ENCODE data around the gene KCNJ1. TPM values are rescaled to one million over a fixed set of nuclear protein-coding genes. Genes with fewer than 3 reads are reported as not detected.

Gene KCNJ1
- polyA plus RNA-seq, 1 experiment, result not detected

DNA sequence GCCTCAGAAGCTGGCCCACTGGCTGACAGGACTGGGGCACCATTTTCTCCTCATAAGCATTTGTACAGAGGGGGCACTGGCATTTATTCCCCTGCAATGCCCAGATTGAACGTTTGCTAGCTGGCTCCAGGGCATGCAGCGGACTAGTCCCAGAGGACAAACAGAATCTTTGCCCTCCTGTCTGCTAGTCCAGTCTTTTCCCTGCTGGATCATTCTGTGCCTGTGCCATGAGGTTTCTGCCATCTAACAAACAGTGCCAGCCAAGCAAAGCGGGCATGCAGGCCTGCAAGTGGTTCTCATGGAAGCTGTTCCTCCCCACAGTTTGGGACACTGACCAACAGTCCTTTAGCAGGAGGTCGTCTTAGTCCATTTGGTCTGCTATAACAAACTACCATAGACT, 53.4 kb downstream of the KCNJ1 start:
- DNase-seq (ENCODE audit: low read depth, low spot score), result no peak
- CTCF ChIA-PET, result interaction anchor here (3.4 kb wide), 1 partner anchor 17 kb away, joined by 10 read pairs; no protein-coding TSS in a partner anchor
- Histone ChIP-seq H3K4me3 (ENCODE audit: low read depth, low read length) (no peak overlapping the region), H3K27me3 (ENCODE audit: control insufficient read depth, insufficient read depth, low read length) (no peaks in the 10 kb centered on the region), H3K27ac (ENCODE audit: low read depth, low read length) (no peak overlapping the region), H3K9me3 (ENCODE audit: control insufficient read depth, insufficient read depth, low read length) (peaks cover 3% of the 10 kb centered on the region; the same call in 1 of the 2 replicates)
- TF ChIP-seq, protein P1, sequence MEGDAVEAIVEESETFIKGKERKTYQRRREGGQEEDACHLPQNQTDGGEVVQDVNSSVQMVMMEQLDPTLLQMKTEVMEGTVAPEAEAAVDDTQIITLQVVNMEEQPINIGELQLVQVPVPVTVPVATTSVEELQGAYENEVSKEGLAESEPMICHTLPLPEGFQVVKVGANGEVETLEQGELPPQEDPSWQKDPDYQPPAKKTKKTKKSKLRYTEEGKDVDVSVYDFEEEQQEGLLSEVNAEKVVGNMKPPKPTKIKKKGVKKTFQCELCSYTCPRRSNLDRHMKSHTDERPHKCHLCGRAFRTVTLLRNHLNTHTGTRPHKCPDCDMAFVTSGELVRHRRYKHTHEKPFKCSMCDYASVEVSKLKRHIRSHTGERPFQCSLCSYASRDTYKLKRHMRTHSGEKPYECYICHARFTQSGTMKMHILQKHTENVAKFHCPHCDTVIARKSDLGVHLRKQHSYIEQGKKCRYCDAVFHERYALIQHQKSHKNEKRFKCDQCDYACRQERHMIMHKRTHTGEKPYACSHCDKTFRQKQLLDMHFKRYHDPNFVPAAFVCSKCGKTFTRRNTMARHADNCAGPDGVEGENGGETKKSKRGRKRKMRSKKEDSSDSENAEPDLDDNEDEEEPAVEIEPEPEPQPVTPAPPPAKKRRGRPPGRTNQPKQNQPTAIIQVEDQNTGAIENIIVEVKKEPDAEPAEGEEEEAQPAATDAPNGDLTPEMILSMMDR (IDR thresholded peaks at IDR 0.05; ENCODE audit: low read depth, low read length), result no peak
- POLR2A ChIA-PET, result no interaction called here

DNA sequence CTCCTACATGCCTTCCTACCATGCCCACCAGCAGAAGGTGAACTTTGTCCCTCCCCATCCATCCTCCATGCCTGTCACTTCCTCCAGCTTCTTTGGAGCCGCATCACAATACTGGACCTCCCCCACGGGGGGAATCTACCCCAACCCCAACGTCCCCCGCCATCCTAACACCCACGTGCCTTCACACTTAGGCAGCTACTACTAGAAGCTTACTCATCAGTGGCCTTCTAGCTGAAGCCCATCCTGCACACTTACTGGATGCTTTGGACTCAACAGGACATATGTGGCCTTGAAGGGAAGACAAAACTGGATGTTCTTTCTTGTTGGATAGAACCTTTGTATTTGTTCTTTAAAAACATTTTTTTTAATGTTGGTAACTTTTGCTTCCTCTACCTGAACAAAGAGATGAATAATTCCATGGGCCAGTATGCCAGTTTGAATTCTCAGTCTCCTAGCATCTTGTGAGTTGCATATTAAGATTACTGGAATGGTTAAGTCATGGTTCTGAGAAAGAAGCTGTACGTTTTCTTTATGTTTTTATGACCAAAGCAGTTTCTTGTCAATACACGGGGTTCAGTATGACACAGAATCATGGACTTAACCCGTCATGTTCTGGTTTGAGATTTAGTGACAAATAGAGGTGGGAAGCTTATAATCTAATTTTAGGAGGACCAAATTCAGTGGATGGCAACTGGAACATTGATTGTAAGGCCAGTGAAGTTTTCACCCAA, 56.1 kb downstream of the KCNJ1 start:
- no peaks in the 10 kb centered on the region for H3K27me3 ChIP-seq (ENCODE audit: control insufficient read depth, insufficient read depth, low read length)
- no peak overlapping the region for H3K4me3 ChIP-seq (ENCODE audit: low read depth, low read length)
- TF ChIP-seq, protein P1 (IDR thresholded peaks at IDR 0.05; ENCODE audit: low read depth, low read length), result no peak
- DNase-seq (ENCODE audit: low read depth, low spot score), result no peak
- peaks cover 3% of the 10 kb centered on the region; the same call in 1 of the 2 replicates for H3K9me3 ChIP-seq (ENCODE audit: control insufficient read depth, insufficient read depth, low read length)
- CTCF ChIA-PET, result interaction anchor here (1.2 to 3.4 kb wide), 2 partner anchors 20 to 115 kb away, joined by 3 to 10 read pairs; no protein-coding TSS in a partner anchor
- H3K27ac ChIP-seq (ENCODE audit: low read depth, low read length), result no peak overlapping the region
- POLR2A ChIA-PET, result no interaction called here

DNA sequence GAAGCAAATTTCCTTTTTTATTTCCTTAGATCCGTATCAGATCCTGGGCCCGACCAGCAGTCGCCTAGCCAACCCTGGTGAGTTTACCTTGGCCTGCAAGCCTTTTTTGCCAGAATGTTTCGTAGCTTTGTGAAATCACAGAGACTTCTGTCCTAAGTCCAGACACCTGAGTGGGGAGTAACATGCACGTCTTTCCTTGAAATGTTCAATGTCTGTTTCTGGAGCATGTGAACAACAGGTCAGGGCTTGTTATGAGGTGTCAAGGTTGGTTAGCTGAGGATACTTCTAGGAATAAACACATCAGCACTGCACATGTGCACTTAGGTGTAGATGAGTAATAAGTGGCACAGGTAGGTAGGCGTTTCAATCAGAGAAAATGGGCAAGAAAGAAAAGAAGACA, 58.0 kb downstream of the KCNJ1 start:
- no peak overlapping the region for H3K27ac ChIP-seq (ENCODE audit: low read depth, low read length)
- H3K4me3 ChIP-seq (ENCODE audit: low read depth, low read length), result no peak overlapping the region
- DNase-seq (ENCODE audit: low read depth, low spot score), result no peak
- no peaks in the 10 kb centered on the region for H3K27me3 ChIP-seq (ENCODE audit: control insufficient read depth, insufficient read depth, low read length)
- peaks cover 3% of the 10 kb centered on the region; the same call in 1 of the 2 replicates for H3K9me3 ChIP-seq (ENCODE audit: control insufficient read depth, insufficient read depth, low read length)
- ChIA-PET POLR2A (no interaction called here), CTCF (interaction anchor here (0.9 to 3.5 kb wide), 2 partner anchors 21 to 652 kb away, joined by 3 to 13 read pairs; no protein-coding TSS in a partner anchor)
- TF ChIP-seq, protein P1 (IDR thresholded peaks at IDR 0.05; ENCODE audit: low read depth, low read length), result no peak

DNA sequence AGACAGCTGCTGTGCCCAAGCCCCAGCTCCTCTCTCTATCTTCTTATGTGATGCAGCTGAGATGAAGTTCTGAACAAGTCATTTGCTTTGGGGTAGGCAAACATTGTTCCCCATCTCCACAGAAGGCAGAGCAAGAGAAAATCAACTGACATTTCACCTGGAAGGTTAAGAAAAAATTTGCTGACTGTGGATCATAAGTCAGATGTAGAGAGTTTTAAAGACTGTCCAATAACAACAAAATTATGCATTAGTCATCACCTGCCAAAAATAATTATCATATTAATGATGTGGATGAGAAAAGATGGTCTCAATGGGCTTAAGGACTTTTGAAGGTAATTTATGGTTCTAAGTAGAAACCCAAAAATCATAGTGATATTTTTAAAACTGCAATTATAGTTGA, 59.2 kb downstream of the KCNJ1 start:
- Histone ChIP-seq H3K27me3 (ENCODE audit: control insufficient read depth, insufficient read depth, low read length) (no peaks in the 10 kb centered on the region), H3K27ac (ENCODE audit: low read depth, low read length) (no peak overlapping the region), H3K4me3 (ENCODE audit: low read depth, low read length) (no peak overlapping the region), H3K9me3 (ENCODE audit: control insufficient read depth, insufficient read depth, low read length) (peaks cover 3% of the 10 kb centered on the region; the same call in 1 of the 2 replicates)
- TF ChIP-seq, protein P1 (IDR thresholded peaks at IDR 0.05; ENCODE audit: low read depth, low read length), result no peak
- ChIA-PET POLR2A (no interaction called here), CTCF (interaction anchor here (0.7 to 3.5 kb wide), 3 partner anchors 23 to 650 kb away, joined by 3 to 13 read pairs (median 4); no protein-coding TSS in a partner anchor)
- DNase-seq (ENCODE audit: low read depth, low spot score), result no peak
